Neuronal stem cell (in vitro differentiated cells): ENCODE data around the gene RASSF5.
A peak's percentile ranks its signal among the peaks of the same experiment; 100 is the strongest.

Experiments used
- DNase-seq: peaks from one replicate; pipeline ENCODE4 v3.0.0-alpha.2; 2013; ENCODE audit warnings: low spot score
- H2AFZ ChIP-seq: one replicate; pipeline ENCODE4 v1.6.1; 2013; ENCODE audit warnings: mild to moderate bottlenecking, low read length, inconsistent platforms
- H2AK5ac ChIP-seq: 2 replicates; pipeline ENCODE4 v1.6.1; 2013; ENCODE audit warnings: low read depth, mild to moderate bottlenecking, inconsistent platforms, low read length, moderate library complexity, mixed read lengths
- H2BK120ac ChIP-seq: 2 replicates; pipeline ENCODE4 v1.6.1; 2013; ENCODE audit warnings: low read depth, mild to moderate bottlenecking, inconsistent platforms, low read length, moderate library complexity, mixed read lengths
- H2BK12ac ChIP-seq: one replicate; pipeline ENCODE4 v1.6.1; 2013; ENCODE audit warnings: low read length, inconsistent platforms
- H2BK15ac ChIP-seq: 2 replicates; pipeline ENCODE4 v1.6.1; 2013; ENCODE audit warnings: mild to moderate bottlenecking, low read length, inconsistent platforms, mixed read lengths
- H2BK5ac ChIP-seq: one replicate; pipeline ENCODE4 v1.6.1; 2013; ENCODE audit warnings: inconsistent platforms, mild to moderate bottlenecking, low read length, moderate library complexity
- H3K14ac ChIP-seq: one replicate; pipeline ENCODE4 v1.6.1; 2013; ENCODE audit warnings: low read length, inconsistent platforms
- H3K18ac ChIP-seq: 2 replicates; pipeline ENCODE4 v1.6.1; 2013; ENCODE audit warnings: low read length, inconsistent platforms
- H3K23ac ChIP-seq: 2 replicates; pipeline ENCODE4 v1.6.1; 2013; ENCODE audit warnings: low read depth, mild to moderate bottlenecking, mixed read lengths, low read length, inconsistent platforms; ENCODE audit not compliant: poor library complexity
- H3K27ac ChIP-seq: replicated peaks from 3 replicates; pipeline ENCODE4 v1.5.1; 2013; ENCODE audit warnings: low read length, inconsistent platforms
- H3K27me3 ChIP-seq, 3 experiments: 2 replicates each; pipeline ENCODE4 v1.6.1; 2013; ENCODE audit warnings: low read length in 3 of 3, mild to moderate bottlenecking in 2 of 3, inconsistent platforms in 1 of 3, low read depth in 1 of 3, mixed read lengths in 1 of 3, moderate library complexity in 1 of 3; ENCODE audit not compliant: control insufficient read depth in 3 of 3, insufficient read depth in 3 of 3
- H3K36me3 ChIP-seq, 2 donors: replicated peaks in 1 of 2; 2 replicates each; pipeline ENCODE4 v1.6.1; 2013; ENCODE audit warnings: low read length in 2 of 2; ENCODE audit not compliant: control insufficient read depth in 2 of 2, insufficient read depth in 2 of 2
- H3K4ac ChIP-seq: 2 replicates; pipeline ENCODE4 v1.6.1; 2013; ENCODE audit warnings: inconsistent platforms, mild to moderate bottlenecking, low read length, moderate library complexity
- H3K4me1 ChIP-seq, 2 donors: 1 replicate in 1 of 2; 2 replicates in 1 of 2; pipeline ENCODE4 v1.6.1; 2013; ENCODE audit warnings: low read length in 2 of 2, low read depth in 1 of 2; ENCODE audit not compliant: control insufficient read depth in 2 of 2, insufficient read depth in 1 of 2
- H3K4me2 ChIP-seq: one replicate; pipeline ENCODE4 v1.6.1; 2013; ENCODE audit warnings: mild to moderate bottlenecking, low read length, inconsistent platforms; ENCODE audit not compliant: insufficient read depth, poor library complexity, severe bottlenecking
- H3K4me3 ChIP-seq, 2 donors: 2 replicates each; pipeline ENCODE4 v1.5.1; 2013; ENCODE audit warnings: low read length in 2 of 2, mild to moderate bottlenecking in 2 of 2, inconsistent platforms in 1 of 2, moderate library complexity in 1 of 2
- H3K79me1 ChIP-seq: one replicate; pipeline ENCODE4 v1.6.1; 2013; ENCODE audit warnings: low read depth, mild to moderate bottlenecking, inconsistent platforms, low read length, moderate library complexity
- H3K9ac ChIP-seq: one replicate; pipeline ENCODE4 v1.6.1; 2013; ENCODE audit warnings: mild to moderate bottlenecking, low read depth, low read length, inconsistent platforms; ENCODE audit not compliant: poor library complexity
- H3K9me3 ChIP-seq, 2 donors: replicated peaks in 1 of 2; 2 replicates each; pipeline versions ENCODE3 to v1.6.1; 2013; ENCODE audit warnings: low read length in 2 of 2, mild to moderate bottlenecking in 2 of 2, inconsistent platforms in 1 of 2, low read depth in 1 of 2, mixed read lengths in 1 of 2, moderate library complexity in 1 of 2; ENCODE audit not compliant: control insufficient read depth in 2 of 2, insufficient read depth in 1 of 2
- H4K8ac ChIP-seq: one replicate; pipeline ENCODE4 v1.6.1; 2013; ENCODE audit warnings: low read depth, mild to moderate bottlenecking, inconsistent platforms, low read length, moderate library complexity
- H4K91ac ChIP-seq: one replicate; pipeline ENCODE4 v1.6.1; 2013; ENCODE audit warnings: low read length, low read depth, mild to moderate bottlenecking, inconsistent platforms; ENCODE audit not compliant: poor library complexity
- WGBS, 2 donors: extraction: QIAGEN DNeasy Blood & Tissue Kit; methylation state at CpG; one replicate each; pipeline ENCODE4 v1.1.7; 2013; ENCODE audit warnings: missing lambda C conversion rate in 2 of 2, mixed read lengths in 1 of 2; ENCODE audit not compliant: insufficient read length in 2 of 2, insufficient replicate concordance in 1 of 2; ENCODE audit errors: extremely low coverage in 2 of 2; 5-methylcytosine and 5-hydroxymethylcytosine counted together

Gene RASSF5

DNA sequence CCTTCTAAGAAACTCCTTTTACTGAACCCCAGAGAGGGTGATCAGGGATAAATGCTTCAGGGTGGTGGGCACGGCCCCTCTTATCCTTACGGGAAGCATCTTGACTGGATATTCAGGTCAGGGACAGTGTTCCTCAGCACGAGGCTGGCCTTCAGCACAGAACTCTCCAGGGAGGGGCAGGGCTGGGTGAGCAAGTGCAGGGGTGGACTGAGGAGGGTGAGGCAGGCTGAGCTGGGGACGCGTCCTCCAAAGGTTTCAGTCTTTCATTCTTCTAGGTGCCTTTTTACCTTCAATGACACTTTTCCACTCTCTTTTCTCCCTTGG, 52.3 kb downstream of the RASSF5 start:
- Histone ChIP-seq H3K9ac (no peak overlapping the region), H4K8ac (no peak overlapping the region), H2BK12ac (no peak overlapping the region), H2AK5ac (no peak overlapping the region), H3K9me3 (no peaks in the 10 kb centered on the region), H3K27ac (peak overlapping the region; percentile 10), H3K4me1 (peaks cover 14 to 18% of the 10 kb centered on the region in 2 donors), H2AFZ (peak overlapping the region; percentile 51), H3K4me3 (no peak overlapping the region), H4K91ac (no peak overlapping the region), H3K4me2 (no peak overlapping the region), H2BK15ac (no peak overlapping the region), H3K23ac (no peak overlapping the region), H3K27me3 (peaks cover 0 to 64% (median 12%) of the 10 kb centered on the region in 3 experiments), H3K36me3 (no peaks in the 10 kb centered on the region), H2BK5ac (no peak overlapping the region), H2BK120ac (no peak overlapping the region), H3K79me1 (no peaks in the 10 kb centered on the region), H3K18ac (peak overlapping the region; percentile 15), H3K14ac (no peak overlapping the region), H3K4ac (no peak overlapping the region)
- no peak for DNase-seq
- WGBS, 2 donors, result no CpG with 5 or more reads among the region's 5 CpGs

- no peak overlapping the region for H3K4me2 ChIP-seq
- H3K4me3 ChIP-seq, result no peak overlapping the region
- H3K18ac ChIP-seq, result peak overlapping the region; percentile 1
- H3K23ac ChIP-seq, result no peak overlapping the region
- H3K36me3 ChIP-seq, result no peaks in the 10 kb centered on the region
- H4K8ac ChIP-seq, result no peak overlapping the region
- H3K79me1 ChIP-seq, result no peaks in the 10 kb centered on the region
- H3K4ac ChIP-seq, result no peak overlapping the region
- peaks cover 14 to 18% of the 10 kb centered on the region in 2 donors for H3K4me1 ChIP-seq
- no peaks in the 10 kb centered on the region for H3K9me3 ChIP-seq
- H2BK120ac ChIP-seq, result no peak overlapping the region
- no peak for DNase-seq
- peak overlapping the region; percentile 10 for H3K27ac ChIP-seq
- no peak overlapping the region for H2BK5ac ChIP-seq
- no CpG with 5 or more reads among the region's 10 CpGs for WGBS, 2 donors
- peak overlapping the region; percentile 51 for H2AFZ ChIP-seq
- peaks cover 0 to 64% (median 12%) of the 10 kb centered on the region in 3 experiments for H3K27me3 ChIP-seq
- H2BK12ac ChIP-seq, result no peak overlapping the region
- H4K91ac ChIP-seq, result no peak overlapping the region
- H2AK5ac ChIP-seq, result no peak overlapping the region
- H3K14ac ChIP-seq, result no peak overlapping the region
- no peak overlapping the region for H3K9ac ChIP-seq
- no peak overlapping the region for H2BK15ac ChIP-seq
Observed at GRCh38 chr1:206560007-206560716, 52.8 kb downstream of the RASSF5 start.

DNA sequence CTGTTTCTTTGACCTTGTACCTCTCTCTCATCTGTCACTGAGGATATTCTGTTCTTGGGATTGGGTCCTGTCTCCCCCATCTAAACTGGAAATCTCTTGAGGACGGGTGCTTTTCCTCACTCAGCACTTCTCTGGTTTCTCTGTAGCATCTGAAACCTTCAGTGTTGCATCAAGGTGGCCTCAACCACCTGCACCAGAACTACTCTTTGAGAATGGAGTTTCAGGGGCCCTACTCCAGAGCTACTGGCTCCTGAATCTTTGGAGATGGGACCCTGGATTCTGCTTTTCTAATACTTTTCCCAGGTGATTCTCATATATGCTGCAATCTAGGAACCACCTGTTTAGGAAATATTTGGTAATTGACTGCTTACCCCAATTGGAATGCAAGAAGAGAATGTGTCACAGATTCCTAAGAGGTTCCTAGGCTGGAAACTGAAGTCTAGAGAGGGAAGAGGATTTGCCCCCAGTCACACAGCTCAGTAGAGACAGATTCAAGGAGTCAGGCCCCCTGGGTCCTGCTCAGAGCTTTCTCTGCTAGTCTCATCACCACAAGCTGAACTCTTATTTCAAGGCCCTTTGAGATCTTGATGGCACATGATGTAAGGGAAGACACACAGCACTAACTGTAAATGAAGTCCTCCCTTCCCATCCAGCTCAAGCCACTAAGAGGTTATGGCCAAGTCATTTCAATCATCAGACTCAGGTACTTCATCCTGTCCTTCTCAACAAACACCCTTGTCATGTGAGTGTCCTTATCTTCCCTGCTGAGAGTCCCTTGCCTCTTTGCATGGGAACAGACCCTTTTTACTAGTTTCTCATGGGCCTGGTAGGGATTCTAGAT, 56.3 kb downstream of the RASSF5 start:
- Histone ChIP-seq H4K91ac (no peak overlapping the region), H2BK15ac (no peak overlapping the region), H4K8ac (peak overlapping the region; percentile 19), H2BK5ac (no peak overlapping the region), H3K4ac (no peak overlapping the region), H2AFZ (no peak overlapping the region), H3K4me1 (peaks cover 6 to 11% of the 10 kb centered on the region in 2 donors), H3K79me1 (no peaks in the 10 kb centered on the region), H3K4me3 (no peak overlapping the region), H2BK120ac (no peak overlapping the region), H3K4me2 (no peak overlapping the region), H3K27me3 (peaks cover 0 to 51% (median 5%) of the 10 kb centered on the region in 3 experiments), H3K9ac (no peak overlapping the region), H2AK5ac (no peak overlapping the region), H2BK12ac (no peak overlapping the region), H3K18ac (no peak overlapping the region), H3K27ac (no peak overlapping the region), H3K36me3 (no peaks in the 10 kb centered on the region), H3K23ac (no peak overlapping the region), H3K14ac (no peak overlapping the region), H3K9me3 (no peaks in the 10 kb centered on the region)
- no CpG with 5 or more reads among the region's 1 CpG for WGBS, 2 donors
- DNase-seq, result no peak

DNA sequence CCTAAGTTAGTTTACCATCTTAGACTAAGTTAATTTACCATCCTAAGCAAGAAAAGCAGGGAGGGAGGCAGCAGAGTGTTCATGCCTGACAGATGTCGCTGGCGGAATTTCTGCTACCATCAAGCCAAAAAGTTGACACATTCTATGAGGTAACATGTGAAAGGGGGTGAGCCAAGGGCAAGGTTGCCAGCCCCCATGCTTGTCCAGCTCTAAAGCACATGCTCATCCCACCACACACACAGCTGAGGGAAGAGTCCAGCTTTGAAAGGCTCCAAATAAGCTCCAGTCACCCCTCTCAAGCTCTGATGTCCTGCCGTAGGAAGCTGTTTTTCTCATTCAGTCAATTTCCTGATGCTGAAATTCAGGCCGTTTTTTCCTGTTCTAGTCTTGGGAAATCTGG, 58.7 kb downstream of the RASSF5 start:
- WGBS, 2 donors, result no CpG with 5 or more reads among the region's 4 CpGs
- DNase-seq, result no peak
- H4K91ac ChIP-seq, result no peak overlapping the region
- H3K36me3 ChIP-seq, result no peaks in the 10 kb centered on the region
- H2AFZ ChIP-seq, result no peak overlapping the region
- H3K4me2 ChIP-seq, result no peak overlapping the region
- H3K4me1 ChIP-seq, result no peaks in the 10 kb centered on the region
- H3K27ac ChIP-seq, result no peak overlapping the region
- H2AK5ac ChIP-seq, result no peak overlapping the region
- H3K4me3 ChIP-seq, result no peak overlapping the region
- no peak overlapping the region for H3K23ac ChIP-seq
- no peak overlapping the region for H2BK120ac ChIP-seq
- no peak overlapping the region for H2BK12ac ChIP-seq
- no peak overlapping the region for H3K14ac ChIP-seq
- no peak overlapping the region for H3K4ac ChIP-seq
- H3K27me3 ChIP-seq, result peaks cover 0 to 38% (median 0%) of the 10 kb centered on the region in 3 experiments
- no peak overlapping the region for H3K9ac ChIP-seq
- H4K8ac ChIP-seq, result no peak overlapping the region
- H3K79me1 ChIP-seq, result no peaks in the 10 kb centered on the region
- no peak overlapping the region for H3K18ac ChIP-seq
- no peak overlapping the region for H2BK15ac ChIP-seq
- no peaks in the 10 kb centered on the region for H3K9me3 ChIP-seq
- no peak overlapping the region for H2BK5ac ChIP-seq
